ES-I3 (cell line): ENCODE measurements around the gene PHLDB1.
A peak's percentile ranks its signal among the peaks of the same experiment; 100 is the strongest.
"Not testable (repeated sequence)": the region's sequence is repeated elsewhere in the genome, so short reads cannot be mapped to it uniquely, and the experiment has no call there.

Experiments
- H3K36me3 ChIP-seq: 2 replicates; pipeline ENCODE4 v1.6.1; 2013; ENCODE audit warnings: mild to moderate bottlenecking, low read length, control low read depth, moderate library complexity; ENCODE audit not compliant: insufficient read depth
- H3K4me1 ChIP-seq: 2 replicates; pipeline ENCODE4 v1.6.1; 2013; ENCODE audit warnings: mild to moderate bottlenecking, control low read depth, low read length; ENCODE audit not compliant: insufficient read depth
- H3K9ac ChIP-seq: 2 replicates; pipeline ENCODE4 v1.6.1; 2013; ENCODE audit warnings: low read depth, mild to moderate bottlenecking, low read length, moderate library complexity
- H3K9me3 ChIP-seq: 2 replicates; pipeline ENCODE4 v1.6.1; 2013; ENCODE audit warnings: mild to moderate bottlenecking, low read length, moderate library complexity; ENCODE audit not compliant: control insufficient read depth, insufficient read depth

The PHLDB1 gene

DNA sequence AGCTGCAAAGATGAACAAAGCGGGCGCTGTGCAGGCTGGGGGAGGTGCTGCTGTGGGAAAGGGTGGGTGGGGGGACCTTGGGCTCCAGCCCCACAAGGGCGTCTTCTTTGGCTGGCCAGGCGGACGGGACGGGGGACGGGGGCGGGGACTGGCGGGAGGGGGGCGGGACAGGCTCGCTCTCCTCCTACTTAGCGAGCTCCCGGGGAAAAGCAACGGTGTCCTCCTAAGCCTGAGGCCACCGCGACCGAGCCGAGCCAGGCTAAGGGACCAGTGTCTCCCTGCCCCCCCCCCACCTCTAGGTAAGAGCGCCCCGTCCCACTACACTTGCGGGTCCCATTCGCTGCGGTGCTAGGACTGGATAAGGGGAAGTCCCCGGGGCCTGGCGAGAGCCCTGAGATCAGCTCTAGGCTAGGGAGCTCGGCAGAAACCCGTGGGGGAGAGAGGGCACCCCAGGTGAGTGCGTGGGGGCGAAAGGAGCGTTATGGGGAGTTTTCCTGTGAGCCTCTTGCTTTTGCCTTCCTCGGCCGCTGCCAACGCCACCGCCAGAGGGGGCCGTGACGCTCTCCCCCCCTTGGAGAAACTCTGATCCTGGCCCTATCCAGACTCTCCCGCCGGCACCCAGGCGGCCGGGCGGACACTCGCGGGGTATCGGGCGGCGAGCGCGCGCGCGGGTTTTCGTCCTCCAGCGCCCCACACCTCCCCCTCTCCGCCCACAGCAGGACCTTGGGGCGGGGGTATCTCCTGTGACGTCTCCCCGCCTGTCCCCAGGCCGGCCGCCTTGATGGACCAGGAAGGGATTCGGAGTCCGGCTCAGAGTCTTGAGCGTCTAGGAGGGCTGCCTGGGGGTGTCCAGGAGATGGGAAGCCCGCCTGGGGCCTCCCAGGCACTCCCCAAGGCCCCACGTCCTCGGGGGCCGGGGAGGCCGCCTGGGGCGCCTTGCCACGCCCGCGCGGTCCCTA lies at the start of gene PHLDB1:
PHLDB1 (plus strand) TSS at position 215 of the 959 bp plus-strand sequence. CDS start 6,222 bp downstream, outside the sequence.
- peaks cover 30% of the 10 kb centered on the region for H3K4me1 ChIP-seq
- no peaks in the 10 kb centered on the region for H3K36me3 ChIP-seq
- peak within 1 kb of the TSS; percentile 65 for H3K9ac ChIP-seq
- no peaks in the 10 kb centered on the region for H3K9me3 ChIP-seq

DNA sequence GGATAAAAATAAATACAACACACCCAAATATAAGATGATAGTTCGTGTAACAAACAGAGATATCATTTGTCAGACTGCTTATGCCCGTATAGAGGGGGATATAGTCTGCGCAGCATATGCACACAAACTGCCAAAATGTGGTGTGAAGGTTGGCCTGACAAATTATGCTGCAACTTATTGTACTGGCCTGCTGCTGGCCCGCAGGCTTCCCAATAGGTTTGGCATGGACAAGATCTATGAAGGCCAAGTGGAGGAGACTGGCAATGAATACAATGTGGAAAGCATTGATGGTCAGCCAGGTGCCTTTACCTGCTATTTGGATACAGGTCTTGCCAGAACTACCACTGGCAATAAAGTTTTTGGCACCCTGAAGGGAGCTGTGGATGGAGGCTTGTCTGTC lies 46.6 kb upstream of the PHLDB1 start:
- no peaks in the 10 kb centered on the region for H3K9me3 ChIP-seq
- peaks cover 5% of the 10 kb centered on the region; the same call in 1 of the 2 replicates for H3K36me3 ChIP-seq
- no peak overlapping the region for H3K9ac ChIP-seq
- no peaks in the 10 kb centered on the region for H3K4me1 ChIP-seq

DNA sequence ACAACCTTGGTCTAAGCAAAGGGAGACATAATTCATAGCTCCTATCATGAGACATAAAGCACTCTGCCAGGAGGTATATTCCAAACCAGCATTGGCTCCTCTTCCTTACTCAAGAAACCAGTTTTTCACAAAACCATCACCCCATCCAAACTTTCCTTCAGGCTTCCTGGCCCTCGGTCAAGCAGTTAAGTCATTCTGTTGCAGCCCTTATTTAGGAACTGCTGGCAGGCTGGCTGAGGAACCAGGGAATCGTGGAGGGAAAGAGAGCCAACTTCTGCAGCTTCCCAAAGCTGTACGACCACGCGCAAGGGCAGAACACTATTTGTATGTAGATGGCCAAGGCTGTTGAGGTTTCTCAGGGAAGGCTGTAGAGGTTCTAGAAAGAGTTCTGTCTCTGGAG lies 42.4 kb upstream of the PHLDB1 start:
- Histone ChIP-seq H3K4me1 (no peaks in the 10 kb centered on the region), H3K9me3 (no peaks in the 10 kb centered on the region), H3K9ac (no peak overlapping the region), H3K36me3 (no peaks in the 10 kb centered on the region)

DNA sequence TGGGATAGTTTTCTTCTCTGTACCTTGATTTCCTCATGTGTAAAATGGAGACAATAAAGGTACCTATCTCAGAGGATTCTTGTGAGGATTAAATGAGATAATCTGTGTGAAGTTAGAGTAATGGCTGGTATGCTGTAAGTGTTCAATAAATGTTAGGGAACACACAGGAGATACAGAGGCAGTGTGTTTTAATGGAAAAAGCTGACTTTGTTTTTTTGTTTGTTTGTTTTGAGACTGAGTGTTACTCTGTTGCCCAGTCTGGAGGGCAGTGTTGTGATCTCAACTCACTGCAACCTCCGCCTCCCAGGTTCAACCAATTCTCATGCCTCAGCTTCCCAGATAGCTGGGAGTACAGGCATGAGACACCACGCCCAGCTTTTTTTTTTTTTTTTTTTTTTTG lies 37.7 kb upstream of the PHLDB1 start:
- no peaks in the 10 kb centered on the region for H3K36me3 ChIP-seq
- H3K9me3 ChIP-seq, result no peaks in the 10 kb centered on the region
- H3K9ac ChIP-seq, result no peak overlapping the region
- H3K4me1 ChIP-seq, result peaks cover 3% of the 10 kb centered on the region; the same call in 1 of the 2 replicates

DNA sequence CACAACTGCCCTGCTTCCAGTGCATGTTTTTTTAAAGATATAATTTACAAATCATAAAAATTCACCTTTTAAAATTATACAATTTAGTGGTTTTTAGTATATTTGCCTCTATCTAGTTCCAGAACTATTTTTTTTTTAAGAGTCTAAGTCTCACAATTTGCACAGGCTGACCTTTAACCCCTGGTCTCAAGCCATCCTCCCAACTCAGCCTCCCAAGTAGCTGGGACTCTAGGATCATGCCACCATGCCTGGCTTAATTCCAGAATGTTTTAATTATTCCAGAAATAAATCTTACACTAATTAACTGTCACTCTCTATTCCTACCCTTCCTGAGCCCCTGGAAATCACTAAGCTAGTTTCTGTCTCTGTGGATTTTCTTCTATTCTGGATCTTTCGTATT lies 36.6 kb upstream of the PHLDB1 start:
- no peak overlapping the region for H3K9ac ChIP-seq

DNA sequence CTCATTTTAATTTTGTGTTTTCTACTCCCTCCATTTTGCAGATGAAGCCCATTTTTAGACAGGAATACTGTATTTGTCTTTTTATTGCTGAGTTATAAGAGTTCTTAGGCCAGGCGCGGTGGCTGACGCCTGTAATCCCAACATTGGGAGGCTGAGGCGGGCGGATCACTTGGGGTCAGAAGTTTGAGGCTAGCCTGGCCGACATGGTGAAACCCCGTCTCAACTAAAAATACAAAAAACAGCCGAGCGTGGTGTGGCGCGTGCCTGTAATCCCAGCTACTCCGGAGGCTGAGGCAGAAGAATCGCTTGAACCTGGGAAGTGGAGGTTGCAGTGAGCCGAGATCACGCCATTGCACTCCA lies 35.7 kb upstream of the PHLDB1 start:
- H3K4me1 ChIP-seq, H3K9me3 ChIP-seq, H3K36me3 ChIP-seq: not testable (repeated sequence)
- peak overlapping the region; percentile 65 for H3K9ac ChIP-seq

More for the DNA sequence above, 36.6 kb upstream of the PHLDB1 start:
- H3K9me3 ChIP-seq, result no peaks in the 10 kb centered on the region
- H3K4me1 ChIP-seq, result peaks cover 3% of the 10 kb centered on the region; the same call in 1 of the 2 replicates
- H3K36me3 ChIP-seq, result no peaks in the 10 kb centered on the region

DNA sequence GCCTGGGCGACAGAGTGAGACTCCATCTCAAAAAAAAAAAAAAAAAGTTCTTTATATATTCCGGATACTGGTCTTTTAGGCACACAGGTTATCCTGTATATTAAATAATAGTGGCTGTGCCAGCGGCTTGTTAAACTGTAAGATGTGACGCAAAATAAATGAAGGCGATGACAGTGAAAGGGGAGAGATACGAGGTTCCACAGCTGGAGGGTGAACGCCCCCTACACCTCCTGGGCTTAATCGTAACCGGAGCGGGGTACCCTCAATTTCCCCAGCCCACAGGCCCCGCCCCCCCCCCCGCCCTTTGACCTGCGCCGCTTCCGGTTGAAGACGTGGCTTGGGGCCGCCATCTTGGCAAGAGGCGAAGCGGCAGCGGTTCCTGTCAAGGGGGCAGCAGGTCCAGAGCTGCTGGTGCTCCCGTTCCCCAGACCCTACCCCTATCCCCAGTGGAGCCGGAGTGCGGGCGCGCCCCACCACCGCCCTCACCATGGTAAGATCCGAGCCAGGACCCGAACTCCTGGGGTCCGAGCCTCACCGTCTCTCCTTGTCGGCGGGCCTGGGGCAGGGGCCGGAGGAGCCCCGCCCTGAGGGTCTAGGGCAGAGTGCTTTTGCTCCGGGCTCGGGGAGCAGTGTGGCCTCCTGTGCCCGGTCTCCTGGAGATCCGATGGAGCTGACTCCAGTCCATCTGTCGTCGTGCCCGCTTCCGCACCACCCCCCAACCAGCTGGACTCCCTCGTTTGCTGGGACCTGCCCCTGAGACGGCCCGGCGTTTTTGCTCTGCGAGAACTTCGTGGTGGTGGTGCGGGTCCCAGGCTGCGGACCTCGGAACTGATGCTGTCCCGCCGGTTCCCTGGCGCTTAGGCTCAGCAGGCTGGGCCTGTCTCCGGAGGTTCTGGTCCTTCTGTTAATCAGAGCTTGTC lies 35.1 kb upstream of the PHLDB1 start, which contains the start of gene ARCN1:
ARCN1 (plus strand) TSS at position 349 of the 920 bp plus-strand sequence; CDS start at position 488, 139 bp downstream.
- peak within 1 kb of the TSS; percentile 65 for H3K9ac ChIP-seq

DNA sequence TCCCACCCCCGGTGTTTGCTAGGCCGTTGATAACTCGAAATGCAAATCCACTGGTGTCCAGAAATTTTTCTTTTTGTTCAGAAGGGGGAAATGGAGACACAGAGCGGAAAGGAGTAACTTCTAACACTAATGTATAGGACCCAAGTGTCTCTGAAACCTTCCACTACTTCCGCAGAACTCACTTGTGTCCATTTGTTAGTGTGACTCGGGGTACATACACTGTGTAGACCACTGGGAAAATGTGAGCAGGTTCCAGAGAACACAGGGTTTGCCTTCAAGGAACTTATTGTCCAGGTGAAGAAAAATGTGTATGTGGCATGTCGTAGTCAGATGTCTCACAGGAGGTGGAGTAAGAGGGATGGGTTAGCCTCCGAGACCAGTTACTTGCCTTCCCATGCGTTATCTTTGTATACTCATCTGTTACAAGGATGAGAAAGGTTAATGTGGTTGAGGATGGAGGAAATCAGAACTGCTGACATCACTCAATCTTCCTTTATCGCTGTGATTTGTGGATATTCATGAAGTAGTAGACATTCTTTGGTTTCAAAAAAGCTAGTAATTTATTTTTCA lies 34.3 kb upstream of the PHLDB1 start:
- peak overlapping the region; percentile 65 for H3K9ac ChIP-seq
- H3K4me1 ChIP-seq, result peaks cover 3% of the 10 kb centered on the region; the same call in 1 of the 2 replicates
- no peaks in the 10 kb centered on the region for H3K36me3 ChIP-seq
- no peaks in the 10 kb centered on the region for H3K9me3 ChIP-seq

More for the DNA sequence above, 35.1 kb upstream of the PHLDB1 start, which contains the start of gene ARCN1:
- no peaks in the 10 kb centered on the region for H3K36me3 ChIP-seq
- H3K9me3 ChIP-seq, result no peaks in the 10 kb centered on the region
- peaks cover 3% of the 10 kb centered on the region; the same call in 1 of the 2 replicates for H3K4me1 ChIP-seq

DNA sequence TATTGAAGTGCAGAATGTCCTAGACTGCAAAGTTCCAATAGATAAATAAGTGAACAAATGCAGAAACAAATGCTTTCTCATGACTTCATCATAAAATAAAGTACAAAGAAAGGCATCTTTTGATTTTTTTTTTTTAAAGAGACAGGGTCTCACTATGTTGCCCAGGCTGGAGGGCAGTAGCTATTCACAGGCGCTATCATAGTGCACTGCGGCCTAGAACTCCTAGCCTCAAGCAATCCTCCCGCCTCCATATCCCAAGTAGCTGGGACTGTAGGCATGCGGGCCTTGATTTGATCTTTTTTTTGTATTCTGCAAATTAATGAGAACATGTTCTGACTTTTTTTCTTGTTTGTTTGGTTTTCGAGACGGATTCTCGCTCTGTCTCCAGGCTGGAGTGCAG lies 32.8 kb upstream of the PHLDB1 start:
- H3K9me3 ChIP-seq, result no peaks in the 10 kb centered on the region
- H3K9ac ChIP-seq, result no peak overlapping the region
- H3K4me1 ChIP-seq, result peaks cover 3% of the 10 kb centered on the region; the same call in 1 of the 2 replicates
- H3K36me3 ChIP-seq, result no peaks in the 10 kb centered on the region

DNA sequence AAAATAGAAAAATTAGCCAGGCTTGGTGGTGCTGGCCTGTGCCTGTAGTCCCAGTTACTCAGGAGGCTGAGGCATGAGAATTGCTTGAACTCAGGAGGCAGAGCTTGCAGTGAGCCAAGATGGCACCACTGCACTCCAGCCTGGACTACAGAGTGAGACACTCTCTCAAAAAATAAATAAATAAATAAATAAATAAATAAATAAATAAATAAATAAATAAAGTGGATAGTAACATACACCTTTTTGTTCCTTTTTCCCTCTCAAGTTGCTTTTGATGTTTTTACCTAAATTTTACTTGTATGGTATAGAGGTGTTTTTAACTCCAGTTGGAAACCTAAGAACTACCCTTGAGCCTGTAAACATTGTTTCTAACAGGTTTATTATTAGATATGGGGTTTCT lies 29.4 kb upstream of the PHLDB1 start:
- H3K9ac ChIP-seq, H3K4me1 ChIP-seq, H3K9me3 ChIP-seq, H3K36me3 ChIP-seq: not testable (repeated sequence)

DNA sequence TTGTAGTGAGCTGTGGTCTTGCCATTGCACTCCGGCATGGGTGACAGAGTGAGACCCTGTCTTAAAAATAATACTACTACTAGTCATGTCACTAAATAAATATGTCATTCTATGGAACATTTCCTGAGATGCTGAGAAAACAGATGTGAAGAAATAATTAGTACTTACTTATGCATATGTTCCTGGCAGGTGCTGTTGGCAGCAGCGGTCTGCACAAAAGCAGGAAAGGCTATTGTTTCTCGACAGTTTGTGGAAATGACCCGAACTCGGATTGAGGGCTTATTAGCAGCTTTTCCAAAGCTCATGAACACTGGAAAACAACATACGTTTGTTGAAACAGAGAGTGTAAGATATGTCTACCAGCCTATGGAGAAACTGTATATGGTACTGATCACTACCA lies 26.4 kb upstream of the PHLDB1 start:
- Histone ChIP-seq H3K36me3 (peaks cover 19% of the 10 kb centered on the region), H3K9ac (no peak overlapping the region), H3K4me1 (no peaks in the 10 kb centered on the region), H3K9me3 (no peaks in the 10 kb centered on the region)

DNA sequence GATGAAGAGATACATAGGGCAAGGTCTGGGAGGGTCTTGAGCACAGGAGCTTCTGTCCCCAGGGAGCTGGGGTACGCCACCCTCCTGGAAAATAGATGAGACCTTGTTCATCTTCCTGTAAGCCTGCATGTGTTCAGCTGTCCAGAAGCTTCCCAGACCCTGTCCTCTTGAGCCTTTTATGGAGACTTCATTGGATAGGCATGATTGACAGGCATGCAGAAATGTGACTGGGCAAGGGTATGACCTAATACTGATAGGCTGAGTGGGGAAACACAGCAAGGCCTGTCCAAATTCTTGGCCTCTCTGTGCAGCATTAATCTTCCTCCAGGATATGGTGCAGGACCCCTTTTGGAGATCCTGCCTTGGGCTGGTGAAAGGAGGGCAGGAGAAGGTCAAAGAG lies 19.5 kb upstream of the PHLDB1 start:
- Histone ChIP-seq H3K36me3 (peaks cover 48% of the 10 kb centered on the region), H3K9me3 (no peaks in the 10 kb centered on the region), H3K4me1 (no peaks in the 10 kb centered on the region), H3K9ac (no peak overlapping the region)

DNA sequence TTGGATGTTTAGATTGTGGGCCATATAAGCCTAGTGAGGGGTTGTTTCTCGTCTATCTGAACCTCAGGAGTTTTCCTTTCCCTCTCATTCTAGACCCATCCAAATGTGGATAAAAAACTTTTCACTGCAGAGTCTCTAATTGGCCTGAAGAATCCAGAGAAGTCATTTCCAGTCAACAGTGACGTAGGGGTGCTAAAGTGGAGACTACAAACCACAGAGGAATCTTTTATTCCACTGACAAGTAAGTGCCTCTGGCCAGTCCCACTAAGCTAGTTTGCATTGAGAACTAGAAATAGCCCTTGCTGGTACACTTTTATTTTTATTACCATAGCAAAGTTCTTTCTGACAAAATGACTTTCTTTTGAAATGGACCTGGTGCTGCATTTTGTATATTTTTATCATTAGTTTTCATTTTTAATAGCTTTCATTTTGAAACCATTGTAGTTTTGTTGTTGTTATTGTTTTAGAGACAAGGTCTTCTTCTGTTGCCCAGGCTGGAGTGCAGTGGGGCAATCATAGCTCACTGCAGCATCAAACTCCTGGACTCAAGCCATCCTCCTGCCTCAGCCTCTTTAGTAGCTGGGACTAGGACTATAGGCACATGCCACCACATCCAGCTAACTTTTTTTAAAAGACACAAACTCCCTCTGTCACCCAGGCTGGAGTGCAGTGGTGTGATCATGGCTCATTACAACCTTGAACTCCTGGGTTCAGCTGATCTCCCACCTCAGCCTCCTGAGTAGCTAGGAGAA lies 14.6 kb upstream of the PHLDB1 start:
- H3K36me3 ChIP-seq, result peaks cover 42% of the 10 kb centered on the region
- no peak overlapping the region for H3K9ac ChIP-seq
- H3K4me1 ChIP-seq, result no peaks in the 10 kb centered on the region
- no peaks in the 10 kb centered on the region for H3K9me3 ChIP-seq
